ENCODE measurements around the gene PSD2.

The PSD2 gene

GRCh38 chr5:139776861-139777260, 18.7 kb upstream of the PSD2 start:
- TF ChIP-seq TAF1 (IDR thresholded peaks at IDR 0.05; ENCODE audit: borderline replicate concordance, insufficient read depth, low read length) (no peak), SIN3A (IDR thresholded peaks at IDR 0.05; ENCODE audit: borderline replicate concordance, insufficient read depth, low read length) (no peak), POLR2AphosphoS5 (IDR thresholded peaks at IDR 0.05; ENCODE audit: low read depth, low read length) (no peak), FOXP2 (optimal IDR thresholded peaks at IDR 0.05; ENCODE audit: borderline replicate concordance, extremely low read depth, extremely low read length, insufficient read depth) (no peak), REST (IDR thresholded peaks at IDR 0.05; ENCODE audit: insufficient read depth in 1 of 2, low read depth in 2 of 2, low read length in 2 of 2) (no peak)

GRCh38 chr5:139783436-139783965, 12.1 kb upstream of the PSD2 start:
- TF ChIP-seq REST (IDR thresholded peaks at IDR 0.05; ENCODE audit: insufficient read depth in 1 of 2, low read depth in 2 of 2, low read length in 2 of 2): no peak
- no peak for TF ChIP-seq FOXP2 (optimal IDR thresholded peaks at IDR 0.05; ENCODE audit: borderline replicate concordance, extremely low read depth, extremely low read length, insufficient read depth)
- TF ChIP-seq TAF1 (IDR thresholded peaks at IDR 0.05; ENCODE audit: borderline replicate concordance, insufficient read depth, low read length): no peak
- TF ChIP-seq POLR2AphosphoS5 (IDR thresholded peaks at IDR 0.05; ENCODE audit: low read depth, low read length): no peak
- TF ChIP-seq SIN3A (IDR thresholded peaks at IDR 0.05; ENCODE audit: borderline replicate concordance, insufficient read depth, low read length): no peak

GRCh38 chr5:139784488-139784887, 11.1 kb upstream of the PSD2 start:
- TF ChIP-seq SIN3A (IDR thresholded peaks at IDR 0.05; ENCODE audit: borderline replicate concordance, insufficient read depth, low read length) (no peak), POLR2AphosphoS5 (IDR thresholded peaks at IDR 0.05; ENCODE audit: low read depth, low read length) (no peak), REST (IDR thresholded peaks at IDR 0.05; ENCODE audit: insufficient read depth in 1 of 2, low read depth in 2 of 2, low read length in 2 of 2) (no peak), FOXP2 (optimal IDR thresholded peaks at IDR 0.05; ENCODE audit: borderline replicate concordance, extremely low read depth, extremely low read length, insufficient read depth) (no peak), TAF1 (IDR thresholded peaks at IDR 0.05; ENCODE audit: borderline replicate concordance, insufficient read depth, low read length) (no peak)

GRCh38 chr5:139787257-139787567, 8.4 kb upstream of the PSD2 start:
- no peak for TF ChIP-seq SIN3A (IDR thresholded peaks at IDR 0.05; ENCODE audit: borderline replicate concordance, insufficient read depth, low read length)
- no peak for TF ChIP-seq FOXP2 (optimal IDR thresholded peaks at IDR 0.05; ENCODE audit: borderline replicate concordance, extremely low read depth, extremely low read length, insufficient read depth)
- no peak for TF ChIP-seq REST (IDR thresholded peaks at IDR 0.05; ENCODE audit: insufficient read depth in 1 of 2, low read depth in 2 of 2, low read length in 2 of 2)
- TF ChIP-seq TAF1 (IDR thresholded peaks at IDR 0.05; ENCODE audit: borderline replicate concordance, insufficient read depth, low read length): no peak
